Lung microvascular endothelial cell (primary cell): ENCODE results near the gene MSANTD2. TPM values are rescaled to one million over a fixed set of nuclear protein-coding genes. Genes with fewer than 3 reads are reported as not detected.
A peak's percentile ranks its signal among the peaks of the same experiment; 100 is the strongest.

Experiments used
- DNase-seq, 2 donors: peaks; one replicate each; pipeline versions ENCODE4 v3.0.0 to v3.0.0-alpha.2; 2010; ENCODE audit warnings: low read depth in 2 of 2
- total RNA-seq: library from RNA; depleted of rRNA; stranded (reverse); fragments of >200 nt; gene quantifications from 2 replicates; pipeline ENCODE4 v1.2.1, GENCODE V29; 2014

The MSANTD2 gene
- total RNA-seq, result 3.9 and 5.6 TPM in 2 replicates

GRCh38 chr11:124800226-124800929 is at the start of gene MSANTD2:
Gene MSANTD2 (minus strand): TSS chr11:124800406. CDS start chr11:124800380, 26 bp downstream.
- peak; percentile 79 to 80 for DNase-seq

DNA sequence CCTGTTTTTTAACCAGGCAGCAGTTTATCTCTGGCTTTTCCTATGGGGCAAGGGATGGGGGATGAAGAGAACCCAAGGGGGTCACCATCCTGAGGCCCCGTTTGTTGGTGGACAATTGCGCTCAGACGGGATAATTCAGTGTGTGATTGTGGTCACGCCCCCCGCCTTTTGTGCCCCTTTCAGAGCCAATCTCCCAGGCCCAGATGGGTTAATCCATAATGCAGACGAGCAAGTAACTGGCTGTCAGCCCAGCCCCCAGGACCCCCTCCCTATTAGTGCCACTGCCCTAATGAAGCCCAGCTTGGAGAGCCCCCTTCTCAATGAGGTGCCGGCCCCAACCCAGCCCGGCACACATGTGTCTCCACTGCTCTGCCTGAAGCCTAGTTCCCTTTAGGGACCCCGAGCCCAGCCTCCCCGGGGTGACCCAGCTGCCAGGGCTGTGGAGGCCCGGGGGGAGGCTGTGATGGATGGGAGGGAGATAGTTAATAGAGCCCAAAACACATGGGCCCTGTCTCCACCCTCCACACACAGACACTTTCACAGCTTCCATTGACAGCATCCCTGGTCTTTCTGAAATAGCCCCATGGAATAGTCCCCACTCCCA is 46.0 kb upstream of the MSANTD2 start:
- no peak for DNase-seq

DNA sequence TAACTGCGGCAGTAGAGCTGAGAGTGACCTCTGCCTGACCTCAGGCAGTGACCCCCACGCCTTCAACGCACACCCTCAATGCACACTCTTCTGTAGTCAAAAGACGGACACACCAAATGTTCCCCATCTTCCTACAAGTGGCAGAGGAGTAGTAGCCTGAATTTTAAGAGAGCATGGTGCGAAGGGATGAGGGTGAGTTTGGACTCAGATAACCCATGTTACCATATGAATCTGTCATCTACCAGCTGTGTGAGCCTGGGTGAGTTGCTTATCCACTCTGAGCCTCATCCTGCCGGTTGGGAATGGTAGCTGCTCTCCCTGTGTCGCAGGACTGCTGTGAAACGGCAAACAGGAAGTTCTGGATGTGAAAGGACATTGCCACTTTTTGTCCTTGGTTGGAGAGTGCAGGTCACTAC is 44.5 kb upstream of the MSANTD2 start:
- no peak for DNase-seq

- no peak for DNase-seq
Measured at GRCh38 chr11:124843616-124843910, 43.4 kb upstream of the MSANTD2 start.

GRCh38 chr11:124842305-124842704 is 42.1 kb upstream of the MSANTD2 start:
- DNase-seq, result no peak

DNA sequence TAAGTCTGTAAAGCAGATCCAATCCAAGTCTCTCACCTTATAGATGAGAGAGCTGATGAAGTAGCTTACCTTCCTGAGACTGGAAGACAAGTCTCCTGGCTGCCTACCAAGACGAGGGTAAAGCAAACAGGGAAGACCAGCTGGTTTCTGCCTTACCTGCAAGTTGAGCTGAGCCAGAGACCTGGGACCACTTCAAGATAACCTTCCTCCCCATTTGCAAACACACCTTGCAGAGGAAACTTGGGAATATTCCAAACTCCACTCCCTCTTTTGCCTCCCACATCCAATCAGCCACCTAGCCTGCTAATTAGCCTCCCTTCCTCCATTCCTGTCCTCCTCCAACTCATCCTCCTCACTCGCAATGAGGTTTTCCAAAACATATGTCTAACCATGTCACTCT is 41.6 kb upstream of the MSANTD2 start:
- DNase-seq, result no peak

DNA sequence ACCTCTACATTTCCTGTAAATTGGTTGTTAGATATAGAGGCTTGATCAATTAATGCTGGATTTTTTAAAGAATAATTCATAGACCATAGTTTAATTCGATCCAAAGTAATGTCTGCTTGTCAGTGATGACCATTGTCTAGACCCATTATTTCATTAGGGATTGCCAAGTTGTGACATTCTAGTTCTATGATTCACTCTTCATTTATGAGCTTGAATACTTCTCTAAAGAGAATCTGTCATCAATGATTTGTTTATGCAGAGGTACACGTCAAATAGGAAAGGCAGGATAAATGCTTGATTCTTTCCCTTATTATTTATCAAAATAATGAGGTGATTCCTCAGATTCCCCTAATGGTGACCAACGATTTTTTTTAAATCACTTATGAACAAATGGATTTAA is 41.0 kb upstream of the MSANTD2 start:
- DNase-seq, result peak in 1 of 2 donors; percentile 46

DNA sequence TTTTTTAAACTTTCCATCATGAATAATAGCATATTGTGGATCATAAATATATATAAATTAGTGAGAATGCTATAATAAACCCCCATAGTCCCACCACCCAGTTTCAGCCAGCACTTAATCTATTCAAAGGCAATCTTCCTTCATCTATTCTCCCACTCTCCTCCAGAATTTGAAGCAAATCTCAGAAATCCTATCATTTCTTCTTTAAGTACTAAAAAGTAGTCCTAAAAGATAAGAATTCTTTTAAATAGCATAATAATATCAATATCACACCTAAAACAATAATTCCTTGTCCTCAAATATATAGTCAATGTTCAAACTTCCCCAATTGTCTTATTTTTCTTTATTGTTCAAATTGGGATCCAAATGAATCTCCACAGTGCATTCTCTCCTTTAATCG is 40.5 kb upstream of the MSANTD2 start:
- no peak for DNase-seq

GRCh38 chr11:124839972-124840621 is 39.9 kb upstream of the MSANTD2 start:
- no peak for DNase-seq

DNA sequence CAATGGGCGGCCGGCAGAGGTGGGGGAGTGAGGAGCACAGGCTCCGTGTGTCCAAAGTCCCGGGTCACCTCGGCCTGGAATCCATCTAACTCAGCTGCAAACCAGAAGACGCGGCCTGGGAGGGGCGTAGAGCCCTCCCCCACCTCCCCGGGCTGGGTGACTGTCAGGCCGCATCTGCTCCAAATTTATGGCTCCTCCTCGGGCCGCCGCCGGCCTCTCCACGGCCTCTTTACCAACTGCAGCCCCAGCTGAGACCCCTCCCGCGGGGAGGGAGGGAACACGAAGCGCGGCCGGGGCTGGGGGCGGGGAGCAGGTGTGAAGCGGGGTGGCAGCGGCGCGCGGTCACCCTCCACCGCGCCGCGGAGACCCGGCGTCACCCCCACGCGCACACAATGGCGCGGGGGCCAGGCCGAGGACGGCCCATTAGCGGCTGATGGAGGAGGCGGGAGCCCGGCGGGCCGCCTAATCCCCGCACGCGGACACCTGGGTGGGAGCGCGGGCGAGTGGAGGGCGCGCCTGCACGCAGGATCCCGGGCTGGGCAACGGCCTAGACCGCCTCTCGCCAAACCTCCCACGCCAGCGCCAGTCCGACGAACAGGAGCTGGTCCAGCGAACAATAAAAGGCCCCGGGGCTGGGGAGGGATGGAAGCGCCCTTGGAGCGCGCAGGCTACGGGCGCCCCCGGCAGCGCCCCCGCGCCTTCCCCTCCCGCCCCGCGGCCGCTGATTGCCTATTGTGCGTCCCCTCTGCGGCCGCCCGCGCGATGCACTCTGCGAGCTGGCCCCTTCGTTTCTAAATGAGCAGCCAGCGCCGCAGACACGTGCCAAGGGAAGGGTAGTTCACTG is 39.1 kb upstream of the MSANTD2 start:
- peak in 1 of 2 donors; percentile 16 for DNase-seq

GRCh38 chr11:124838805-124839127 is 38.6 kb upstream of the MSANTD2 start:
- no peak for DNase-seq

DNA sequence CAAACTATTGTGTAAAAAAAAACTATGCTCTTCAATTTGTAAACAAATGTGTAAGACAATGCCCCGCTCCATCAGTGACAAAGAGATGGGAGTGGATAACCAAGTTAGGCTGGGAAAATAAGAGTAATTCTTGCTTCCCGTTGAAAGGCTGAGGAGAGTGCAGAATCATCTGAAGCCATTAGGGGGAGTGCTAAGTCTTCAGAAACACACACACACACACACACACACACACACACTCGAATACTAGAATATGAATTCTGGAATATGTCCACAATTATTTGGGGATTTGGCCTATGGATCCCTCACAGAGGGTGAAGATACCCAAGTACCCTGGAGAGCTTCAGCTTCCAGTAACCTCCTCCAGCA is 37.3 kb upstream of the MSANTD2 start:
- DNase-seq, result peak; percentile 78 to 93

GRCh38 chr11:124835918-124836317 is 35.7 kb upstream of the MSANTD2 start:
- no peak for DNase-seq

GRCh38 chr11:124834526-124835180 is 34.4 kb upstream of the MSANTD2 start:
- DNase-seq, result no peak

- no peak for DNase-seq
Measured at GRCh38 chr11:124832571-124832970, 32.4 kb upstream of the MSANTD2 start.

DNA sequence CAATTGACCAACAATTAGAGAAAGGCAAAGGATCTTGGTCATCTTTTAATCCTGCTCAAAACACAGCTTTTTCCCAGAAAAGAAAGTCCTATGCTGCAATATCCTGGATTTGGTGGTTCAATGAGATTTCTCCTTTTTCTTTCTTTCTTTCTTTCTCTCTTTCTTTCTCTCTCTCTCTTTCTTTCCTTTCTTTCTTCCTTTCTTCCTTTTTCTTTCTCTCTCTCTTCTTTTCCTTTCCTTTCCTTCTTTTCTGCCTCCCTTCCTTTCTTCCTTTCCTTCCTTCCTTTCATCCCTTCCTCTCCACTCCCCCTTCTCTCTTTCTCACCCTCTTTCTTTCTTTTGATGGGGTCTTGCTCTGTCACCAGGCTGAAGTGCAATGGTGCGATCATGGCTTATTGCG is 31.7 kb upstream of the MSANTD2 start:
- DNase-seq, result no peak

- DNase-seq, result no peak
Measured at GRCh38 chr11:124830749-124831148, 30.5 kb upstream of the MSANTD2 start.

DNA sequence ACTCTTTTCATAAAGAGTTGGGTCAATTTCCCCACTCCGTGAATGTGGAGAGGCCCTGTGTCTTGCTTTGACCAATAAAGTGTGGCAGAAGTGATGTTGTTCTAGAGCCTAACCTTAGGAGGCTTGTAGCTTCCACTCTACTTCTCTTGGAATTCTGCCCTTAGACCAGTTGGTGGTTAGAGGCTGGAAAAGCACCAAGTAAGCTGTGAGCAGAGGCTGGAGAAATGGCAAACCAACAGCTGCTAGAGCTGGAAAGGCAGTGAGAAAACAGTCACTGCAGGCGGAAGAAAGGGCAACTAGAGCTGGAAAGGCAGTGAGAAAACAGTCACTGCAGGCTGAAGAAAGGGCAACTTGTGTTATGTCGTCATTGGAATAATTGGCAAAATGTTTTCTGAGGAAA is 29.8 kb upstream of the MSANTD2 start:
- no peak for DNase-seq

DNA sequence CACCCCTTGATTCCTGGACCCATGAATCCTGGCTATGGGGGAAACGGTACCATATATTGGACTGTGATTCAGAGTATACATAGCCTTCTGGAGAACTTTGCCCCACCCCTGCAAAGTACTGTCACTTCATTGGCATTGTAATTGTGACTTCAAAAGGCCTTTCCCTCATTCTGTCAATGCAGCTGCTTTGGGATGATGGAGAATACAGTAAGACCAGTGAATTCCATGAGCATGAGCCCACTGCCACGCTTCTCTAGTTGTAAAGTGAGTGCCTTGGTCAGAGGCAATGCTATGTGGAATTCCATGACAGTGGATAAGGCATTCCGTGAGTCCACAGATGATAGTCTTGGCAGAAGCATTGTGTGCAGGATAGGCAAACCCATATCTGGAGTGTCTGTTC is 25.7 kb upstream of the MSANTD2 start:
- DNase-seq, result no peak

GRCh38 chr11:124823512-124824376 is 23.5 kb upstream of the MSANTD2 start:
- no peak for DNase-seq
